NOMO-1 (cell line): ENCODE results near the gene SP5.
"Not testable (repeated sequence)": the region's sequence is repeated elsewhere in the genome, so short reads cannot be mapped to it uniquely, and the experiment has no call there.

Experiments used
- DNase-seq, 2 experiments: peaks; one replicate each; lab custom pipeline; 2025; ENCODE audit not compliant: unreplicated experiment in 2 of 2; lab: John Stamatoyannopoulos, UW

The SP5 gene

DNA sequence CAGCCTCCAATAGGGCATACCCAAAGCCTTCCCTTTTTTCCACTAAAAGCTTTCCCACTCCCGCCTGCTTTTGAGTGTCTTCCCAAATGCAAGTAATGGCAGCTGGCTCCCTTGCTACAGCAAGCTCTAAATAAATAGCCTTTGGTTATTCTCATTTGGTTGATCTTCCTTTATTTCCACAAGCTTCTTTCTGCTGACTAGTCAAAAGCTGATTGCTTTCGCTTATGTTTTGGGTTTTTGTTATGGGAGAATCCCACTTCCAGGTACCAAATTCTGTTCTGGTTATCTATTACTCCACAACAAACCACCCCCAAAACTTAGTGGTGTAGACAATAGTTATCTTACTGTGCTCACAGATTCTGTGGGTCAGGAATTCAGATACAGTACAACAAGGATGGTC lies 22.3 kb downstream of the SP5 start:
- DNase-seq: no peak

DNA sequence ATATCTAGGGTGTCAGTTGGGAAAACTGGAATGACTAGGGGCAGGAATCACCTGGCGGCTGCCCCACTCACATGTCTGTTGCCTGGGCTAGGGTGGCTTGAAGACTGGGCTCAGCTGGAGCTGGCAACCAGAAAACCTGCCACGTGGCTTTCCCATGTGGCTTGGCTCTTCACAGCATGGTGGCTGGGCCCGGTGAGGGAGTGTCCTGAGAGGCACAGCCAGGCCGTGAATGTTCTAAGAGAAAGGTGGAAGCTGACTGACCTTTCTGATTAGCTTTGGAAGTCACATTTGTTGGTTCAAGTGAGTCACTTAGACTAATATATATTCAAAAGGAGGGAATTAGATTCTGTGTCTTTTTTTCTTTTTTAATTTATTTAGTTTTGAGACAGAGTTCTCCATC lies 22.7 kb downstream of the SP5 start:
- DNase-seq: no peak

DNA sequence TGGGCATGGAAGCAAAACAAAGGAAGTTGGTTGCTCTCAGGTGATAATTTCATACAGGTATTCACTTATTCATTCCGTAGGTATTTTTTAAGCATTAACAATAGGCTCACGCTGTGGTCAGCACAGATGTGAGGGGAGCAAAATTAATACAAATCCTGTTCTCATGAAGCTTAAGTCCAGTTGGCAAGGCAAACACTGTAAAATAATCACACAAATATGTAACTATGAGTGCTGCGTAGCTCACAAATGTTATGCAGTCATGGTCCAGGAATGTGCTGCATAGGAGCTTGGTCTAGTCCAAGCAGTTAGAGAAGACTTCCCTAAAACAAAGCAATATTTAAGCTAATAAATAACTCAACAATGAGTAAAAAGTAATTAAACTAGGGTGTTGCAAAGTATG lies 23.9 kb downstream of the SP5 start:
- DNase-seq: no peak

DNA sequence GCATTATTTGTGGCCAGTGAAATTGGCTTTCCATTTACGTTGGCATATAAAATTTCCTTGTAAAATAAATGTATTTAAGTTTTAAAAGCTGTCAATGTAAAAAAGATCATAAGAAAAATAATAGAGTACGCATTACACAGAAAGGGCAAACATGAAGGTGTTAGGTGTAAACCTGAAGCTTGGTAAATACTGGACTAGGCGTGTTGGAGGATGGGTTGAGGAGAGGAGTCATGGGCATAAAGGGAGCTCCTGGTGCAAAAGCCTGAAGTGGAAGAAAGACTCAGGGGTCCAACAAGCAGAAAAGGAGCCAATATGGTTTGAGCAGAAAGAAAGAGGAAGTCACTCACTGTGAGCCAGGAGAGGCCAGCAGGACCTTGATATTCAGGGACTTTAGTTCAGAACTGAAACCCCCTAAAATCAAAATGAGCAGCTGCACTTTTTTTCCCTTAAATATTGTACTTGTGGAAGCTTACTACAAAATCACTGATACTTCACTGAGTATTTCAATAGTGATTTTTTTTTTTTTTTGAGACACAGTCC lies 24.4 kb downstream of the SP5 start:
- peak in 1 of 2 experiments; percentile 41 for DNase-seq

DNA sequence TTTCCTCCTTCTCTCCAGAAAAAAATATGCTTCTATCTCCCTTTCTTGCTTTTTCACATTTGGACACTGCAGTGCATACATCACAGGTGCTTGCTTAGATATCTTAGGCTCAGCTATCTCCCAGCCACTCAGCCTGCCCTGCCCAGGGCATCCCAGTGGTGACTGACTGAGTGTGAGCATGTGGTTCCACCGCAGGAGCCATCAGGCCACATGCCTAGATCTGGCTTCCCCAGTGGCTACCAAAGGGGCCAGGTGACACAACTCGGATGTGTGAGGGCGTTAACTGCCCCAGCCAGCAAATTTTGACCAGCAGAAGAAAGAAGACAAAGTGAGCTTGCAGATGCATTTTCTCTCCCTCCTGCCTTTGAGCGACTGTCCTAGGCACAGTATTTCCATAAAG lies 25.5 kb downstream of the SP5 start:
- DNase-seq: no peak

DNA sequence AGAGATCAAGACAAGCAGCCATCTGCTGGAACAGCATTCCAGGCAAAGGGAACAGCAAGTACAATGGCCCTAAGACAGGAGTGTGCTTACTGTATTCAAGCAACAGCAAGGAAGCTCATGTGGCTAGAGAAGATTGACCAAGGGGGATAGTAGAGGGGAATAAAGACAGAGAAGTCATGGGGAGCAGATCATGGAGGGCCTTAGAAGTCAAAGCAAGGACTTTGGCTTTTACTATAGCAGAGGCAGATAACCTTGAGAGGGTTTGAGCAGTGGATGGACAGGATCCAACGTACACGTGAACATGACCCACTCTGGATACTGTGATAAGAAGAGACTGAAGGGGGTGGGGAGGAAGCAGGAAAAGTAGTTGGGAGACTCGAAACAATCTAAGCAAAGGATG lies 26.9 kb downstream of the SP5 start:
- DNase-seq: no peak

DNA sequence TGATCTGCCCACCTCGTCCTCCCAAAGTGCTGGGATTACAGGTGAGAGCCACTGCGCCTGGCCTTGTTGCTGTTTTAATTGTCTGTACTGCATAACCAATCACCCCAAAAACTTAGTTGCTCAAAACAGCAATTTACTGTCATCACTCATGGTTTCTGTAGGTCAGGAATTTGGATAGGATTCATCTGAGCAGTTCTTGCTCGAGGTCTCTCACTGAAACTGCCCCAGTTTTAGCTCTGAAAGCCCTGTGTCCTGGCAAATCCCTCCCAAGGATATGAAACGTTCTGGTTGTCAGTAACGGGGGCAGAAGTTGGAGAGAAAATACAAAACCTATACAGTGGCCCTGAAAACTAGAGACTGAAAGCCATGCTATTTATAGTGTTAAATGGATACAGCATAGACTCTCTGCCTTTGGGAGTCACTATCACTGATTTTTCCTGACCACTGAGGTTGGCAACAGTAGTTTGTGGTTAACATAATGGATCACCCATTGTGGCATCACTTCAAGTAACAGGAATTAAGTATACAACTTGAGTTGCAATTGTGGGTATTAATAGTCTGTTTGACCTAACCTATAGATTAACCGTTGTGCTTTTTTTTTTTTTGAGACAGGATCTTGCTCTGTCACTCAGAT lies 27.9 kb downstream of the SP5 start:
- no peak for DNase-seq

DNA sequence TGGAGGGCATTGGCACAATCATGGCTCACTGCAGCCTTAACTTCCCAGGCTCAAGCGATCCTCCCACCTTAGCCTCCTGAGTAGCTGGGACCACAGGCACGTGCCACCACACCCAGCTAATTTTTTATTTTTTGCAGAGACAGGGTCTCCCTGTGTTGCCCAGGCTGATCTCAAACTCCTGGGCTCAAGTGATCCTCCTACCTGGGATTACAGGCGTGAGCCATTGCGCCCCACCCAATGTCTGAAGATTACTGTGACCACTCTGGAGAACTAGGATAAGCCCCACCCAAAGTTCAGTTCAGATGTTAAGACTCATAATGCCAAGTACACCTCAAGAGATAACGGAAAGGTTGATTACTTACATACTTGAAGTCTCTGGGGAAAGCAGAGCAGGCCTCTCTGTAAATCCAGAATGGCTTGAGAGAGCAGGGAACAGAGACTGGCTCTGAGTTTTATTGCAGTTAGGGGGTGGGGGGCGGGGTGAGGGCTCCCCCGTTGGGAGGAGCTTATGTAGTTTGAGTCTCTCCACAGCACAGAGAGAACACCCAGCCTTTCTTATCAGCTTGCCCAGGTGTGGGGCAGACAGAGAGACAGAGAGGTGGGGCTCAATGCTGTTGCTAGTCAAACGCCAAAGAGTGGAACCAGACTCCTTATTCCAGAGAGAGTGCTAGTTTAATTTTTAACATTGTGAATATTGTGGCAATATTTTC lies 28.5 kb downstream of the SP5 start:
- DNase-seq: no peak

DNA sequence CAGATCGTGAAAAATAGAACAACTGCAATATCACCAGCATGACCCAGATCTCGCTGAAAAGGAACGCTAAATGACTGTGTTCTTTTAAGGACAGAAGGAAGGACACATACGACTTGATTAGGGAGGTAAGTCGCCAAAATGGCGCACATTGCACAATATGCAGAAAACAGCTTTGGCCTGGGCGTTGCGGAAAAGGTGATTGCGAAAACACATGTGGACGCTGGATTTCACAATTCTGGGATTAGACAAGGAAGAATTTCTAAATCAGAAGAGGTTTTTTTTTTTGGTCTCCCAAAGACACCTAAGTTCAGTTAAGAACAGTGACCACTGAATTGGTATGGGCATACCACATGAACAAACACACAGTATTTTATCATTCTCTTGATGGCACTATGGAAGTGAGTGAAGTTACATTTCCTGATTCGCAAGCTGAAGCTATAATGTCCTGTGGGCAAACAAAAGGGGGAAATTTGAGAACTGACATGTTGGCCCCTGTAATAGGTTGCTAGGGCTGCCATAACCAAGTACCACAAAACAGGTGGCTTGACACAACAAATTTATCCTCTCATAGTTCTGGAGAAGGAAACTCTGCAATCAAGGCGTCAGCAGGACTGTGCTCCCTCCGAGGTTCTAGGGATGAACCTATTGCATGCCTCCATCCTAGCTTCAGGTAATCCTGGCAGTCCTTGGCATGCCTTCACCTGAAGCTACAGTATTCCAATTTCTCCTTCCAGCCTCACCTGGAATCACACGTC lies 29.3 kb downstream of the SP5 start:
- peak; percentile 73 to 74 for DNase-seq

DNA sequence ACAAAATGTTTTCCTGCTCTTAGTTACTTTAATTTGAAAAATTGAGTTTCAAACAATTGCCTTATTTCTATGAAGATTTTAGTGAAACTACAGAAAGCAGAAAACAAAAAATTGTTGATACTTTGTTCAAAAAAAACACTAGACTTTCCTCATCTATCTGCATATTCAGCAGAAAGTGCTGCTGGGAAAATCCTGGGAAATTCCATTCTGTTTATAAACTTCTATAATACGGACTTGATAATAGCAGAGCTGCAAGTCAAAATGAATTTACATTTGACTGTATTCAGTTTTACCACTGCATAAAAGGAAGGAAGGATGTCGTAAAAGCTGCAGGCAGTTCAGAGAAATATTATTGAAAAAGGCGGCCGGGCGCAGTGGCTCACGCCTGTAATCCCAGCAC lies 30.2 kb downstream of the SP5 start:
- peak; percentile 36 to 38 for DNase-seq

DNA sequence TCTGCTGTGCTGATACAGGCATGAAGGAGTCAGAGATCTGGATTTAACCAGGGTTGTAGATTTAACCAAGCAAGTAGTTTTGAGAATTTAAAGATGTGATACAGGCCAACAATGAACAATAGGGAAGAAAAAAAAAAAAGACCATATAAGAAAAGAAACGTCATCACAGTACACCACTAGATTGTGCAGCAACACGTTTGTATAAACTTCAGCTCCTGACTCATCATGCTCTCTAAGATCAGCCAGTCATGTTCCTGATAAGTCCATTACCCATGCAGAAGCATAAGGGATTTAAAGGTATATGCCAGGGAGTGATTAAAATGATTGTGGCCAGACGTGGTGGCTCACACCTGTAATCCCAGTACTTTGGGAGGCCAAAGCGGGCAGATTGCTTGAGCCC lies 32.8 kb downstream of the SP5 start:
- DNase-seq: no peak

DNA sequence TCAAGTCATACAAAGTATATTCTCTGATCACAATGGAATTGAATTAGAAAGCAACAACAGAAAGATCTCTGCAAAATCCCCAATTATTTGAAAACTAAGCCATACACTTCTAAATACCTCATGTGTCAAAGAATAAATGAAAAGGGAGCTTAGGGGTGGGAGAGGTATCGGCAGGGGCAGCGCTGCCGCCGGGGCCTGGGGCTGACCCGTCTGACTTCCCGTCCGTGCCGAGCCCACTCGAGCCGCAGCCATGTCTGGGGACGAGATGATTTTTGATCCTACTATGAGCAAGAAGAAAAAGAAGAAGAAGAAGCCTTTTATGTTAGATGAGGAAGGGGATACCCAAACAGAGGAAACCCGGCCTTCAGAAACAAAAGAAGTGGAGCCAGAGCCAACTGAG lies 36.4 kb downstream of the SP5 start:
- DNase-seq: not testable (repeated sequence)

DNA sequence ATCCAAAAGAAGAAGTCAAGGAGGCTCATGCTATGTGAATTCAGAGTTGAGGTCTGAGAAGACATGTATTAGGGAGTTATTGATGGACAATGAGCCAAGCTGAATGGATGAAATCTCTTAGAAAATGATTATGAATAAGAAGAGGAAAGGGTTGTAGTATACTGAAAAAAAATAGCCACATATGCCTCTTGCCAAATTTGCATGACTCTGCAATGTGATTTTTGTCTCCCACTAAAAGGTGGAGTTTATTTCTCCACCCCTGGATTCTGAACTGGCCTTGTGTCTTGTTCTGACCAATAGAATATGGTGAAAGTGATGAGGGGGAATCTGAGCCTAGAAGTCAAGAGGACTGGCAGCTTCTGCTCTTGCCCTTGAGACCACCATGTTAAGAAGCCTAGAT lies 46.4 kb downstream of the SP5 start:
- no peak for DNase-seq

DNA sequence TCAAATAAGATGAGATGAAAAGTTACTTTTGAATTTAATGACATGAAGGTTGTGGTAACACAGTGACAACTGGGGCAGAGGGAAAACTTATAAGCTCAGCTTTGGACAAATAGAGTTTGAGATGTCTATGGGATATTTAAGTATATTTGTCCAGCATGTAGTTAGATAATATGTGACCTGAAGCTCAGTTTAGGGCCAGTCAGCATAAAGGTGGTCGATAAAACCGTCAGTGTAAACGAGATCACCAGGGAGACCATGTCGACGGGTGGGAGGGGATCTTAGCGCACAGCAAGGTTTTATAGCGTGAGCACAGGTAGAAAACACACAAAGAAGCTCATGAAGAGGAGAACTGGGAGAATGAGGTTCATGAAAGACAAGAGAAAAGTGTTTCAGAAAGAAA lies 47.6 kb downstream of the SP5 start:
- no peak for DNase-seq

DNA sequence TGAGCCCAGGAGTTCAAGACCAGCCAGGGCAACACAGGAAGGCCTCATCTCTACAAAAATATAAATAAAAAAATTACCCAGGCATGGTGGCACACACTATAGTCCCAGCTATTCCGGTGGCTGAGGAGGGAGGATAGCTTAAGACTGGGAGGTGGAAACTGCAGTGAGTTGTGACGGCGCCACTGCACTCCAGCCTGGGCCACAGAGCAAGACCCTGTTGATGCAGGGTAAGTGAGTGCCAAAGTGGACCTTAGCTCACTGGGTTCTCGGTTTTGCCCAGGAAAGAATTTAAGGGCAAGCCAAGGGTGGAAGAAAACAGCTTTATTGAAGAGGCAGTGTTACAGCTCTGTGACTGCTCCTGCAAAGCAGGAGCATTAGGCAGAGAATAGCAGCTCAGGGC lies 48.1 kb downstream of the SP5 start:
- DNase-seq: no peak

DNA sequence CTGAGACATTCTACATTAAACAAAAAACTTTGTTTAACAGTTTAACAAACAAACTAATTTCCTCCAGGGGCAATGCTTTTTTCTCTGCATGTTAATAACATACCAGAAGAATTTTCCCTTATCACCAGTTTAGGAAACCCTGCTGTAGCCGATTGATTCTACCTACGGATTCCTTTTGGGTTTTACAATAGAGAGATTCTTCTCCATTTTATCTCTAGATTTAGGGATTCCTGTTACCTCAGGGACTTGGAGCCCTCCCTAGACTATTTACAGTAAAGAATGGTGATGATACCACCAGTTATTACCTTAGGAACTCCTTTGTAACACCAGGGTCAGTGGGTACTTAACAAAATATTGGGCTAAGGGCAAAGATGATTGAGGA lies 49.7 kb downstream of the SP5 start:
- DNase-seq: no peak

DNA sequence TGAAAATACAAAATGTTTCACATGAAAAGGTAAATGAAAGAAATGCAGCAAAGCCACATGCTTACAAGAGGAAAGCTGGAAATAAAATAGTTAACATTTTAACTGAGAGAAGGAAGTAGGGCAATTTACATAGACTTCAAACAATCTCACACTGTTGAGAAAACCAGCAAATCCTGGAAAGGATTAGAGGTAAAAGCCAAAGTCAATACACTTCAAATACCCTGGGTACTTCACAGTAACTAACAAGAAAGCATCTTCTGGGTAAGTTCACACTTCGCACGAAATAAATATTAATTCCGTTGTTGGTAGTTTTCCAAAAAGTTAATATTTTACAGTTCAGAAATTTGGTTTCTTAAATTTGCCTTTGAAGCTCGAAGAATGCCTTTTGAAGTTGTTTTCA lies 51.6 kb downstream of the SP5 start:
- no peak for DNase-seq
